ENCODE data around the gene HAUS7. TPM values are rescaled to one million over a fixed set of nuclear protein-coding genes. Genes with fewer than 3 reads are reported as not detected.

Gene HAUS7
- polyA plus RNA-seq, 1 experiment, result 38.4 TPM

DNA sequence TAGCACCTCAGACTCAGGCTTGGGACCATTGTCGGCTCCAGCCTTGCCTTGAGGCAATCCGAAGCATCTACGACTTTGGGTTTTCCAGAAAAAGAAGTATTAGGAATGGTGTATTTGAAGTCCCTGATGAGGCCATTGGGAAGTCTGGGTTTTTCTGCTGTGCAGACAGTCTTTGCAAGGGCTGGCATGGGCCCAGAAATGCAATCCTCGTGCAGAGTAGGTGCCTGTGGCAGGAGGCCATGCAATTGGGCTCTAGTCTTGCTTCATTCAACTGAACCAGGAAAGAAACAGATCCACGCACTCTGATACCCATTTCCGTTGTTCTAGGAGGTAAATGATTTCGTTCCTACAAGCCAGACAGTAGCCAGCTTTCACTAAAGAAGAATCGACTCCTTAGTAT, 46.7 kb downstream of the HAUS7 start:
- Histone ChIP-seq H3K27me3 (ENCODE audit: control insufficient read depth, insufficient read depth, low read length) (no peaks in the 10 kb centered on the region), H3K36me3 (ENCODE audit: control insufficient read depth, insufficient read depth, low read length) (no peaks in the 10 kb centered on the region), H3K4me3 (ENCODE audit: low read depth, low read length) (no peak overlapping the region)
- ChIA-PET CTCF (no interaction called here), POLR2A (no interaction called here)
- no peak for TF ChIP-seq CTCF (IDR thresholded peaks at IDR 0.05; ENCODE audit: insufficient read depth, low read depth, low read length)
- DNase-seq (ENCODE audit: low read depth), result no peak

GRCh38 chrX:153421856-153422255, 48.5 kb downstream of the HAUS7 start:
- POLR2A ChIA-PET, result no interaction called here
- no peak overlapping the region for H3K4me3 ChIP-seq (ENCODE audit: low read depth, low read length)
- no peaks in the 10 kb centered on the region for H3K36me3 ChIP-seq (ENCODE audit: control insufficient read depth, insufficient read depth, low read length)
- CTCF ChIA-PET, result no interaction called here
- no peaks in the 10 kb centered on the region for H3K27me3 ChIP-seq (ENCODE audit: control insufficient read depth, insufficient read depth, low read length)
- no peak for TF ChIP-seq CTCF (IDR thresholded peaks at IDR 0.05; ENCODE audit: insufficient read depth, low read depth, low read length)
- DNase-seq (ENCODE audit: low read depth), result no peak

DNA sequence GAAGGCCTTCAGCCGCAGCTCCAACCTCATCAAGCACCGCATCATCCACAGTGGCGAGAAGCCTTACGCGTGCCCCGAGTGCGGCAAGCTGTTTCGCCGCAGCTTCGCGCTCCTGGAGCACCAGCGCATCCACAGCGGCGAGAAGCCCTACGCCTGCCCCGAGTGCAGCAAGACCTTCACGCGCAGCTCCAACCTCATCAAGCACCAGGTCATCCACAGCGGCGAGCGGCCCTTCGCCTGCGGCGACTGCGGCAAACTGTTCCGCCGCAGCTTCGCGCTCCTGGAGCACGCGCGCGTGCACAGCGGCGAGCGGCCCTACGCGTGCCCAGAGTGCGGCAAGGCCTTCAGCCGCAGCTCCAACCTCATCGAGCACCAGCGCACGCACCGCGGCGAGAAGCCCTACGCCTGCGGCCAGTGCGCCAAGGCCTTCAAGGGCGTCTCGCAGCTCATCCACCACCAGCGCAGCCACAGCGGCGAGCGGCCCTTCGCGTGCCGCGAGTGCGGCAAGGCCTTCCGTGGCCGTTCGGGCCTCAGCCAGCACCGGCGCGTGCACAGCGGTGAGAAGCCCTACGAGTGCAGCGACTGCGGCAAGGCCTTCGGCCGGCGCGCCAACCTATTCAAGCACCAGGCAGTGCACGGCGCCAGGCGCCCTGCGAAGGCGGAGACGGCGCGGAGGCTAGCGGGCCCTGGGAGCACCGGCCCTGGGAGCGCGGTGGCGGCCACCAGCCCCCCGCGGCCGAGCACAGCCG, 49.4 kb downstream of the HAUS7 start:
- ChIA-PET POLR2A (no interaction called here), CTCF (no interaction called here)
- Histone ChIP-seq H3K4me3 (ENCODE audit: low read depth, low read length) (no peak overlapping the region), H3K36me3 (ENCODE audit: control insufficient read depth, insufficient read depth, low read length) (no peaks in the 10 kb centered on the region), H3K27me3 (ENCODE audit: control insufficient read depth, insufficient read depth, low read length) (no peaks in the 10 kb centered on the region)
- no peak for TF ChIP-seq CTCF (IDR thresholded peaks at IDR 0.05; ENCODE audit: insufficient read depth, low read depth, low read length)
- no peak for DNase-seq (ENCODE audit: low read depth)

DNA sequence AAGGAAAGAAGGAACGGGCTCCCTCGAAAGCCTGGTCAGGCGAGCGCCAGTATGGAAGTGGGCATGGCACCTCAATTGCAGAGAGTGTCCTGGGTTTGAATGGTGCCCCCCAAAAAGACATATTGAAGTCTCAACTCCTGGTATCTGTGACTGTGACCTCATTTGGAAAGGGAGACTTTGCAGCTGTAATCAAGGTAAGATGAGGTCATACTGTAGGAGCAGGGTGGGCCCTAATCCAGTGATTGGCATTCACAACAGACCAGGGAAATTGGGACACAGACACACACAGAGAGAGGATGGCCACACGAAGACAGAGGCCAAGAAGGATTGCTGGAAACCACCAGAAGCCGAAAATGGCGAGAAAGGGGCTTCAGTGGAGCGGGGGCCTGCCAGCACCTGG, 52.7 kb downstream of the HAUS7 start:
- ChIA-PET POLR2A (no interaction called here), CTCF (no interaction called here)
- DNase-seq (ENCODE audit: low read depth), result no peak
- Histone ChIP-seq H3K36me3 (ENCODE audit: control insufficient read depth, insufficient read depth, low read length) (no peaks in the 10 kb centered on the region), H3K4me3 (ENCODE audit: low read depth, low read length) (no peak overlapping the region), H3K27me3 (ENCODE audit: control insufficient read depth, insufficient read depth, low read length) (no peaks in the 10 kb centered on the region)
- no peak for TF ChIP-seq CTCF (IDR thresholded peaks at IDR 0.05; ENCODE audit: insufficient read depth, low read depth, low read length)

DNA sequence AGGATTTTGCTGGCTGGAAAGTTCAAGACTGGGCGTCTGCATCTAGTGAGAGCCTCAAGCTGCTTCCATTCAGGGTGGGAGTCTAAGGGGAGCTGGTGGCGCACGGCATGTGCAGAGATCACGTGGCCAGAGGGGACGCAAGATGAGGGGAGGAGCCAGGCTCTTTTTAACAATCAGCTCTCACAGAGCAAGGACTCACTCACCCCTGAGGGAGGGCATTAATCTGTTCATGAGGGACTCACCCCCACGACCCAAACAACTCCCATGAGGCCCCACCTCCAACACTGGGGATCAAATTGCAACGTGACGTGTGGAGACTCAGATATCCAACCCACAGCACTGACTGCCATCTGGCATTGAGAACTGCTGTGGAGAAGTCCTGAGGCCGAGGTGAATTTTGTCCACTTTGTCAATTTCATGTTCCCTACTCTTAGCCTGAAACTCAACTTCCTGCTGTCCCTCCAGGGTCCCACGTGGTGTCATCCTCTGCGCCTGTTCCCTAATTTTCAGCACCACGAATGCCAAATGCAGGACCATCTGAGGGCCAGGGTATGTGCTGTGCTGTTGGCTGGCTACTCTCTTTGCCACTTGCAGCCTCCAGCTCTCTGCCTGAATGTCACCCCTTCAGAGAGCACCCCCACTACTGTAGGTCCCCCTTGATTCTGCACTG, 53.5 kb downstream of the HAUS7 start:
- POLR2A ChIA-PET, result no interaction called here
- no peak for DNase-seq (ENCODE audit: low read depth)
- Histone ChIP-seq H3K27me3 (ENCODE audit: control insufficient read depth, insufficient read depth, low read length) (no peaks in the 10 kb centered on the region), H3K4me3 (ENCODE audit: low read depth, low read length) (no peak overlapping the region), H3K36me3 (ENCODE audit: control insufficient read depth, insufficient read depth, low read length) (no peaks in the 10 kb centered on the region)
- TF ChIP-seq CTCF (IDR thresholded peaks at IDR 0.05; ENCODE audit: insufficient read depth, low read depth, low read length), result no peak
- CTCF ChIA-PET, result no interaction called here

Data from BJ (cell line).